Stimulated activated CD4-positive, alpha-beta T cell treated with anti-CD3 and anti-CD28 coated beads, Interleukin-15, amount 100 ng/mL, for 24 hours (primary cell): ENCODE data around the gene CCDC187.

ENCODE experiments used
- DNase-seq: peaks from one replicate; pipeline ENCODE4 v3.0.0-alpha.2; 2020

CCDC187 gene

GRCh38 chr9:136311051-136312008 lies 7.4 kb upstream of the CCDC187 start:
- peak; percentile 31 for DNase-seq

DNA sequence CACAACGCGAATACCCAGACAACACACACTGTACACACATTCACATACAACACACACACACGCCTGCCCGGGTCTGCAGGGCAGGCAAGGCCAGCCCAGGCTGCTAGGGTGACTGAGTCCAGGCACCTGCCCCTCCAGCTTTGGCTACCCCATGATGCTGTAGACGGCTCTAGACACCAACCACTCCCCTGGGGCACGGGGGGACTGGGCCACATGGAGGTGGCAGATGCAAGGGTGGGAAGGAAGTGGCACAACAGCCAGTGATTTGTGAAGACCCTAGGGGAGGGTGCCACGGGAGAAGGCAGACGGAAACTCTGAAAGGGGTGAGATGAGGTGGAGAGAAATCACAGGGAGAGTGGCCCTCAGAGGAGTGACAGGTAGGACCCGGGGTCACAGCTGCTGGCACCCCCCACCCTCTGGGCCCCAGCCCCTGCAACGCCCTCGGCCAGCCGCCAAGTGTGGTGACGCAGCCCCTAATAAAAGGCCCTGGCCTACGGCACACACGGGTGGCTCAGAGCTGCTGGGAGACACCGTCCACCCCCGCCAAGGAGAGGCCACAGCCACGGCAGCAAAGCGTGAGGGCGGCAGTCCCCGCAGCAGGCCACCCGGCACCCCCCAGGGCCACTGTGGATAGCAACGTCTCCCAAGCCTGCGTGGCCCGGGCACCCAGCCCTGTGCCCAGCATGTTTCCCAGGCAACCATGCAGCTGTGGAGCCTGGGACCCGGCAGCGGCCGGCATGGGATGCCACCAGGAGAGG lies 6.6 kb upstream of the CCDC187 start:
- no peak for DNase-seq

DNA sequence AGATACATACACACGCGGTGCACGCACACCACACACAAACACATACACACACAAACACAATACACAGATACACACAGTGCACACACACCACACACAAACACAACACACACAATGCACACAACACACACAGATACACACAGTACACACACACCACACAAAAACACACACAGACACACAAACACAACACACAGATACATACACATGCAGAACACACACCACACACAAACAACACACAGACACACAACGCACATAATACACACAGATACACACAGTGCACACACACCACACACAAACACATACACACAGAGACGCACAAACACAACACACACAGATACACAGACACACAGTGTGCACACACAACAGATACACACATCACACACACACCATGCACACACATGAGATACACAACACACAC lies 5.9 kb upstream of the CCDC187 start:
- DNase-seq: no peak

DNA sequence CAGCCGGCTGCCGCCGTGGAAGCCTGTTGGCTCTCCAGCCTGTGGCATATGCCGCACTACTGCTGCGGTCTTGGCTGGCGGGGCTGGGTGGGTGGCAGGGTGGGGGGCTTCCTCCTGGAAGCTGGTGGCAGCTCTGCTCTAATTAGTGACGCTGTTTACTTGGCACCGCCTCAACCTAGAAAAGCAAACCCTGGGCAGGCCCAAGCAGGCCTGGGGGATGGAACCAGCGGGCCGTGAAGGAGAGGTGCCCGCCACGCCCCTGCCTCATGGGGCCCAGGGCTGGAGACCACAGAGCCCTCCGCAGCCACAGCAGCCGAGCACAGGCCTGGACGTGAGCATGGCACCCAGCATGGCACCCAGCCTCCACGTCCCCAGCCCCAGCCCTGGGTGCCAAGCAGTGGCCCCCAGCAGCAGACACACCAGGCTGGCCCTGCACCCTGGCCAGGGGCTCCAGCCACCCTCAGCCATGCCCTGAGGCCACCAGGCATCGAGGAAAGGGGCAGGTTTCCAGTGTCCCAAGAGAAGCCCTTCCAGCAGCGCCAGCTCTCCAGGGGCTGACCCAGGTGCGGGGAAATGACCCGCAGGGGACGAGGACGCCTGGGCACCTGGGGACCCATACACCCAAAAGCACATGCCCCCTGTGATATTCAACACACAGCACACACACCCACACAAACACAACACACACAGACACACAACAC lies 5.4 kb upstream of the CCDC187 start:
- no peak for DNase-seq

DNA sequence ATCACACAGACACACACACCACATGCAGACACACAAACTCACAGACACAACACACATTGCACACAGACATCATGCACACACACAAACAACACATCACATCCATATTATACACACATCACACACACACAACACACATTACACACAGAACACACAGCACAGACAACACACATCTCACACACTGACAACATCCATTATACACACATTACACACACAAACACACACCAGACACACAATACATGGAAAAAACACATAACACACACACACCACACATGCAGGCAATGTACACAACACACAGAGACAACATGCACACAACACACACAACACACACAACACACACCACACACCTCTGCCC lies 4.8 kb upstream of the CCDC187 start:
- DNase-seq: no peak

GRCh38 chr9:136308006-136308701 lies 4.3 kb upstream of the CCDC187 start:
- no peak for DNase-seq

- DNase-seq: no peak
Observed at GRCh38 chr9:136307215-136307750, 3.4 kb upstream of the CCDC187 start.

DNA sequence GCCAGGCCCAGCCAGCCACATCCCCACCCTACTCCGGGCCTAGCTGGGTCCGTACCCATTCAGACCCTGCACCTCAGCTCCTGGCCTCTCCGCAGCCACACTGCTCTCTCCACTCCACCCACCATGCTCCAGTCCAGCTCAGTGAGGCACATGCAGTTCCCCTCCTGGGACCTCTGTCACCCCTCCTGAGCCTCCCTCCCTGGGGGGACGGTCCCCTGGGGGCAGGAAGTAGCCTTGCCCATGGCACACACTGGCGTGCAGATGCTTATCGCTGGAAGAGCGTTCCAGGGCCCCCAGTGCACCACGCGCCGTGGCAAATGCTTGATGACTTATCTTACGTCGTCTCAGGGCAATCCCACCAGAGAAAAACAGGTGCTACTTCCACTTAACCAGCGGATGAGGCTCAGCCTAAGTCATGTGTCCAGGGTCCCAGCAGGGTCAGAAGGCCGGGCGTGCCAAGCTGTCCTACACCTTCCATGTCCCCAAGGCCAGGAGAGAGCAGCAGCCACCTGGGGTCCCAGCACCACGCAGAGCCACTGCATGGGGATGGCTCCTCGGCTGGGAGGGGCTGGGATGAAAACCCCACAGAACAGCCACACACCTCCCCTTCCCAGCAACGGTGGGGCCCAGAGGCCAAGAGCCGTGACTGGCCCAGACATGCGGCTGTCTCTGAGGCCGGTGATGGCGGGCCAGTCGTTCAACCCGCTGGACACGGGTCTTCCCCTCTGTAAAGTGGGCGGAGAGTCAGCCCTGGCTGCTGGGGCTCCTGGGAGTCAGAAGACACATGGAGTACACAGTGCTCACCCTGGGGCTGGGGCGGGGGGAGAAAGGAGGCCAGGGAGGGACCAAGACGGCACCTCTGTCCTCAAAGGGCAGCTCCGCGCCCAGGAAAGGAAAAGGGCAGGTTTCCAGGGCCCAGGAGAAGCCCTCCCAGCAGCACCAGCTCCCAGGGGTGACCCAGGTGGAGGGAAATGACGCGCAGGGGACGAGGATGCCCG lies 2.6 kb upstream of the CCDC187 start:
- no peak for DNase-seq

DNA sequence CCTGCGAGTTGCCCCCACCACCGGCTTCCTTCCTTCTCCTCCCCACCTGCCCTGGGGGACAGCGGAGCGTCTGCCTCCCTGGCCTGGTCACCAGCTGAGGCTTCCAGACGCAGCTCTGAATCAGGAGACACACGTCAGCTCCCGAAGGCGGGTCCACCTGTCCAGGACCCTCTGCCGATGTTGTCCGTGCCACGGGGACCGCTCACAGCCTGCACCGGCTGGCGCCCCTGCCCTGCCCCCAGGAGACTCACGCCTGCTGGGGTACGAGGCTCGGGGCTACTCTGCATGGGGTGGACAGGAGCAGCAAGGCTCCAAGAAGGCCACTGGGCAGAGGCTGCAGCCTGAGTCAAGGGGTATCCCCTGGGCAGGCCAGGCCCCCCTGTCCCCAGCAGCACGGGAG lies 1.9 kb upstream of the CCDC187 start:
- no peak for DNase-seq

DNA sequence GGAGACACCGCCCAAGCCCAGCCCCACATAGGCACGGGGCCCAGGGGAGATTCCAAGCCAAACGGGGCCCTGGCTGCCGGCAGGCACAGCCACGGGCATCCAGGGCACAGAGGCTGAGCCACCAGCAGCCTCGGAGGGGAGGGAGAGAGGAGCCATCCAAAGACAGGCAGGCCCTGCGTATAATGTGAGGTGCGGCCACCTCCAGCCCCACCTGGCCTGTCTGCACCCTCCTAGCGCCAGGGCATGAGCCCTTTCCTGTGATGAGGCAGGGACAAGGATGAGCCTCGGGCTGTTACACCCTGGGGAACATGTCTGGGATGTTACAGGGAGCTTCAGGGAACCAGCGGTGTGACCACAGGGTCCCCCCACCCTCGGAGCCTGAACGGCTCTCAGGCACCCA lies 1.1 kb upstream of the CCDC187 start:
- DNase-seq: no peak

- DNase-seq: no peak
Observed at GRCh38 chr9:136304456-136304855, 562 bp upstream of the CCDC187 start.

DNA sequence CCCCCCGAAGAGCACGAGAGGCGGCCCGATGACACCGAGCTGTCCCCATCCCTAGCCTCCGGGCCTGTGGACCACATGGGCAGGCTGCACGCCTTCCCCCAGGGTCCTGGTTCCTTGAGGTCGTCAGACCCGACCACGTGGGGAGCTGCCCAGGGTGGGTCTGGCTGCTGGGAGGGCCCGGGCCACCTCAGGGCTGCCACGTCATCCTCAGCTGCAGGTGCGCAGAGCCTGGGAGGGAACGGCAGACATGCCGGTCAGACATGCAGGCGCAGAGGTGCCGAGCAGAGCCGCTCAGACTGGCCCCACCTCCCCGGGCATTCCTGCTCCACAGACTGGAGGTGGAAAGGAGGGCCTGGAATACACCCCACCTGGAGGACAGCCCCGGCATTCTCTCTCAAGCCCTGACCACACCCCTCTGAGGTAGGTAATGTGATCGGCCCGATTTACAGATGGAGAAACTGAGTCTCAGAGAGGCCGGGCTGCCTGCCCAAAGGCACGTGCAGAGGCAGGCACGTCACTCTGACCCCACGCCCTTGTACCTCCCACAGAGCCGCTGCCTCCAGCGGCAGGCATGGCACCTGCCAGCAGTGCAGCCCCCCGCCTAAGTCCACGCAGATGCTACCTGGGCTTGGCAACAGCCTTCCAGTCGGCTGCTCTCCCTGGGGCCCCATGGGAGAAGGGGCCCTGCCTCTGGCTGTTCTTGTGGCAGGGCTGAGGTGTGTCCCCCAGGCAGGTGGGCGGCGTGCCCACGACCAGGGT lies 649 bp downstream of the CCDC187 start:
- DNase-seq: no peak

- no peak for DNase-seq
Observed at GRCh38 chr9:136302527-136302926, 1.4 kb downstream of the CCDC187 start.

GRCh38 chr9:136300866-136301265 lies 3.0 kb downstream of the CCDC187 start:
- DNase-seq: no peak

DNA sequence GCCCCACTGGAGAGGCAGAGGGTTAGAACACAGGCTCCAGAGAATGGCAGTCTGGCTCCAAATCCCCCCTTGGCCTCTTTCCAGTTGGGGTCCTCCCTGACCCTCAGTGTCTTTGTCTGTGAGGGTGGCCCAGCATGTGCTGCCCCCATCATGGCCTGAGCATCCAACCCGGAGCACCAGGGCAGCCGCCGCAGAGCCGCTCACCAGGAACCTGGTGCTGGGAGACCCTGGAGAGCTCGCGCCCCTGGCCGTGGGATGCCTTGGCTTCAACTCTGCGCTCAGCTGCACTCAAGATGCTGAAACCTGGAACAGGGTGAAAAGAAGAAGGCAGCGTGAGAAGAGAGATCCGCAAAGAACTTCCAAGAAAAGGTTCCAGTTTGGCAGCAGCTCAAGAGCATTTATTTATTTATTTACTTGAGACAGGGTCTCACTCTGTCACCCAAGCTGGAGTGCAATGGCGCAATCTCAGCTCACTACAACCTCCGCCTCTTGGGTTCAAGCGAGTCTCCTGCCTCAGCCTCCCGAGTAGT lies 3.8 kb downstream of the CCDC187 start:
- DNase-seq: no peak

- DNase-seq: no peak
Observed at GRCh38 chr9:136299541-136299940, 4.4 kb downstream of the CCDC187 start.

- no peak for DNase-seq
Observed at GRCh38 chr9:136299116-136299515, 4.8 kb downstream of the CCDC187 start.

- no peak for DNase-seq
Observed at GRCh38 chr9:136297766-136298735, 5.8 kb downstream of the CCDC187 start.
